Chondrocyte (in vitro differentiated cells): ENCODE data around the gene HPCAL1. TPM values are rescaled to one million over a fixed set of nuclear protein-coding genes. Genes with fewer than 3 reads are reported as not detected.
"Not testable (repeated sequence)": the region's sequence is repeated elsewhere in the genome, so short reads cannot be mapped to it uniquely, and the experiment has no call there.

Experiments
- DNase-seq: peaks from one replicate; pipeline ENCODE4 v3.0.0; 2021; ENCODE audit warnings: mixed read lengths, low spot score
- H3K27ac Mint-ChIP-seq: one replicate; pipeline ENCODE4 v1.8.0; 2021; ENCODE audit warnings: mild to moderate bottlenecking, moderate library complexity, mixed read lengths; ENCODE audit not compliant: unreplicated experiment
- H3K27me3 Mint-ChIP-seq: 2 replicates; pipeline ENCODE4 v1.8.0; 2021; ENCODE audit warnings: low read depth, mixed read lengths
- H3K36me3 Mint-ChIP-seq: 2 replicates; pipeline ENCODE4 v1.8.0; 2021; ENCODE audit warnings: low read depth, mixed read lengths
- H3K4me1 Mint-ChIP-seq: 2 replicates; pipeline ENCODE4 v1.8.0; 2021; ENCODE audit warnings: low read depth, mild to moderate bottlenecking, mixed read lengths
- H3K4me3 Mint-ChIP-seq: one replicate; pipeline ENCODE4 v1.8.0; 2021; ENCODE audit warnings: mild to moderate bottlenecking, moderate library complexity, mixed read lengths; ENCODE audit not compliant: unreplicated experiment
- H3K9me3 Mint-ChIP-seq: 2 replicates; pipeline ENCODE4 v1.8.0; 2021; ENCODE audit warnings: low read depth, mixed read lengths
- total RNA-seq: library from RNA; stranded (reverse); gene quantifications from 3 replicates; pipeline ENCODE4 v1.2.1, GENCODE V29; 2021
- TF ChIP-seq, protein P1 (sequence below): fragments of 200-600 bp; sonication (generic); IDR thresholded peaks from 2 replicates; pipeline ENCODE4 v1.5.0; 2021; ENCODE audit warnings: antibody characterized with exemption, mild to moderate bottlenecking, moderate library complexity

Gene HPCAL1
- total RNA-seq, 1 donor from 2014 or later, result 19.3 TPM

- no peaks in the 10 kb centered on the region for H3K9me3 Mint-ChIP-seq
- peak overlapping the region; percentile 32 for H3K27ac Mint-ChIP-seq
- H3K27me3 Mint-ChIP-seq, result no peaks in the 10 kb centered on the region
- no peaks in the 10 kb centered on the region for H3K36me3 Mint-ChIP-seq
- DNase-seq, result no peak
- H3K4me1 Mint-ChIP-seq, result peaks cover 39% of the 10 kb centered on the region
- H3K4me3 Mint-ChIP-seq, result no peak overlapping the region
- TF ChIP-seq, protein P1, sequence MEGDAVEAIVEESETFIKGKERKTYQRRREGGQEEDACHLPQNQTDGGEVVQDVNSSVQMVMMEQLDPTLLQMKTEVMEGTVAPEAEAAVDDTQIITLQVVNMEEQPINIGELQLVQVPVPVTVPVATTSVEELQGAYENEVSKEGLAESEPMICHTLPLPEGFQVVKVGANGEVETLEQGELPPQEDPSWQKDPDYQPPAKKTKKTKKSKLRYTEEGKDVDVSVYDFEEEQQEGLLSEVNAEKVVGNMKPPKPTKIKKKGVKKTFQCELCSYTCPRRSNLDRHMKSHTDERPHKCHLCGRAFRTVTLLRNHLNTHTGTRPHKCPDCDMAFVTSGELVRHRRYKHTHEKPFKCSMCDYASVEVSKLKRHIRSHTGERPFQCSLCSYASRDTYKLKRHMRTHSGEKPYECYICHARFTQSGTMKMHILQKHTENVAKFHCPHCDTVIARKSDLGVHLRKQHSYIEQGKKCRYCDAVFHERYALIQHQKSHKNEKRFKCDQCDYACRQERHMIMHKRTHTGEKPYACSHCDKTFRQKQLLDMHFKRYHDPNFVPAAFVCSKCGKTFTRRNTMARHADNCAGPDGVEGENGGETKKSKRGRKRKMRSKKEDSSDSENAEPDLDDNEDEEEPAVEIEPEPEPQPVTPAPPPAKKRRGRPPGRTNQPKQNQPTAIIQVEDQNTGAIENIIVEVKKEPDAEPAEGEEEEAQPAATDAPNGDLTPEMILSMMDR, result no peak
Observed at GRCh38 chr2:10286216-10287037, 16.3 kb upstream of the HPCAL1 start.

DNA sequence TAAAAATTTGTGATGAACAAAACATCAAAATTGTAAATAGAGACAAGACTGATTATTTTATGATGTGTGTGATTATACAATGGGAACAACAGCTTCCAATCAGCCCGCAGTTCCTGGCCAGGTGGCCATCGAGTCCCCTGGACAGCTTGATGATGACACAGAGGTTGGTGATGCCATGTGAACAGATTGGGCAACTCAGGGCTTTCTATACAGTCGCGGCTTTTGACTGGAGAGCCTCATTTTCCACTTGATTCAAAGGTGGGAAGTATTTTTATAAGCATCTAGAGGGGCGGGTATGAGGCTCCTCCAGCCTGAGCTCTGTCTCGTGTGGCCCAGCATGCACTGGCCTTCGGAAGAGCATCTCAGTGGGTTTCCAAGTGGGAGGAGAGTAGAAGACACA, 14.9 kb upstream of the HPCAL1 start:
- Mint-ChIP-seq H3K27me3 (no peaks in the 10 kb centered on the region), H3K4me1 (peaks cover 33% of the 10 kb centered on the region), H3K27ac (no peak overlapping the region), H3K4me3 (no peak overlapping the region), H3K36me3 (no peaks in the 10 kb centered on the region), H3K9me3 (no peaks in the 10 kb centered on the region)
- TF ChIP-seq, protein P1, result no peak
- DNase-seq, result no peak

DNA sequence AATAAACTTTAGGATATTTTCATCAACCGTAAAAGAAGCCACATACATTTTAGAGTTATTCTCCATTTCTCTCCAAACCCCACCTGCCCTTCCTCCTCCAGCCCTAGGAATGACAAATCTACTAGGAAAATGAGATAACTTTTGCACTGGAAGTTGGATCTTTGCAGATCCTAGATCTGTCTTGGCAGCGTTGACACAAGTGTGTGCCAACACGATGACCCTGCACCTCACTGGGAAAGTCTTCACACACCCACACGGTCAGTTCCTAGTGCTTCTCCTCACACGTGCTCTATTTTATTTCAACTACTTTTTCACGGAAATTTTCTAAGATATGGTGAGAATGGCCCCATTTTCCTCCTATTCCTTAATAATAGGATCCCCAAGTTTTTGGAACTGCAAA, 14.1 kb upstream of the HPCAL1 start:
- no peak for DNase-seq
- H3K4me3 Mint-ChIP-seq, result no peak overlapping the region
- H3K27me3 Mint-ChIP-seq, result no peaks in the 10 kb centered on the region
- no peaks in the 10 kb centered on the region for H3K36me3 Mint-ChIP-seq
- TF ChIP-seq, protein P1, result no peak
- H3K27ac Mint-ChIP-seq, result no peak overlapping the region
- peaks cover 24% of the 10 kb centered on the region for H3K4me1 Mint-ChIP-seq
- H3K9me3 Mint-ChIP-seq, result peaks cover 6% of the 10 kb centered on the region

GRCh38 chr2:10289352-10289751, 13.4 kb upstream of the HPCAL1 start:
- no peak for DNase-seq
- Mint-ChIP-seq H3K9me3 (peaks cover 14% of the 10 kb centered on the region), H3K36me3 (peaks cover under 1% of the 10 kb centered on the region), H3K27me3 (no peaks in the 10 kb centered on the region), H3K27ac (no peak overlapping the region), H3K4me1 (peaks cover 24% of the 10 kb centered on the region), H3K4me3 (no peak overlapping the region)
- TF ChIP-seq, protein P1, result no peak

DNA sequence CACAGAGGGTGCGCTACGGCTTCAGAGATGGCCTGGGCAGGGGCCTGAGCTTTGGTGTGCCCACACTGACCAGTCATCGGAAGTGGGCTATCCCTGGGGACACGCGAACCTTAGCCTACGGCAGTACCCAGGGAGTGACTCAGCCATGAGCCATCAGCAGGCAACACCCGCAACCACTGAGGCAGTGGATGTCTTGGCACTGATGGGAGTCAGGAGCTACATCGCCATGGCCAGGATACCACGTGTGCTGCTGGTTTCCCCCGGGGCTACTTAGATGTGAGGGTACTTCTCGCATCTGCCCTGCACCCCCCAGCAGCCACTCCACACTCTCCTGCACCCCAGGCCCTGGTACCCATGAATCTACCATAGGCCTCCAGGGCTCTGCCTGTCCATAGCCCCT, 12.8 kb upstream of the HPCAL1 start:
- TF ChIP-seq, protein P1, result no peak
- Mint-ChIP-seq H3K9me3 (peaks cover 15% of the 10 kb centered on the region), H3K27me3 (no peaks in the 10 kb centered on the region), H3K27ac (no peak overlapping the region), H3K36me3 (peaks cover 1% of the 10 kb centered on the region), H3K4me1 (peaks cover 22% of the 10 kb centered on the region), H3K4me3 (no peak overlapping the region)
- DNase-seq, result no peak

DNA sequence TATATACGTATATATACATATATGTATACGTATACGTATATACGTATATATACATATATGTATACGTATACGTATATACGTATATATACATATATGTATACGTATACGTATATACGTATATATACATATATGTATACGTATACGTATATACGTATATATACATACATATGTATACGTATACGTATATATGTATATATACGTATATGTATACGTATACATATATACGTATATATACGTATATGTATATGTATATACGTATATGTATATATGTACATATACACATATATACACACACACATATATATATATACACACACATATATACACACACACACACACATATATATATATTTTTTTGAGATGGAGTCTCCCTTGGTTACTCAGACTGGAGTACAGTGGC, 11.3 kb upstream of the HPCAL1 start:
- not testable (repeated sequence) for H3K36me3 Mint-ChIP-seq, H3K27ac Mint-ChIP-seq
- H3K9me3 Mint-ChIP-seq, result peaks cover 15% of the 10 kb centered on the region

More for the DNA sequence above, 11.3 kb upstream of the HPCAL1 start:
- DNase-seq, H3K4me3 Mint-ChIP-seq, H3K27me3 Mint-ChIP-seq: not testable (repeated sequence)
- H3K4me1 Mint-ChIP-seq, result peaks cover 11% of the 10 kb centered on the region
